SK-N-SH treated with all-trans-retinoic acid at 6 μM for 48 hours (cell line): ENCODE results near the gene KCTD2.

Experiments used
- ARNTL ChIP-seq: fragments of 450-650 bp; formaldehyde crosslinking; IDR thresholded peaks from 2 replicates; pipeline ENCODE4 v1.5.0; 2020; ENCODE audit warnings: low read depth, mild to moderate bottlenecking, moderate library complexity, borderline replicate concordance
- BACH2 ChIP-seq: fragments of 250-450 bp; sonication (Bioruptor Pico); IDR thresholded peaks from 2 replicates; pipeline ENCODE4 v1.9.0; 2021; ENCODE audit warnings: mild to moderate bottlenecking, borderline replicate concordance
- GLIS3 ChIP-seq: fragments of 250-450 bp; sonication (Bioruptor Pico); IDR thresholded peaks from 2 replicates; pipeline ENCODE4 v1.5.0; 2020; ENCODE audit warnings: mild to moderate bottlenecking, moderate library complexity
- RARB ChIP-seq: fragments of 250-450 bp; sonication (Bioruptor Pico); IDR thresholded peaks from 2 replicates; pipeline ENCODE4 v1.8.0; 2021; ENCODE audit warnings: mild to moderate bottlenecking, moderate library complexity
- SNAI2 ChIP-seq: fragments of 250-450 bp; sonication (Bioruptor Pico); IDR thresholded peaks from 2 replicates; pipeline ENCODE4 v1.5.0; 2020; ENCODE audit warnings: mild to moderate bottlenecking, moderate library complexity
- ZC3H10 ChIP-seq: fragments of 250-450 bp; sonication (Bioruptor Pico); IDR thresholded peaks from 2 replicates; pipeline ENCODE4 v1.5.1; 2021; ENCODE audit warnings: mild to moderate bottlenecking, moderate library complexity
- ZFP3 ChIP-seq: fragments of 250-450 bp; sonication (Bioruptor Pico); IDR thresholded peaks from 2 replicates; pipeline ENCODE4 v1.5.0; 2020; ENCODE audit warnings: mild to moderate bottlenecking, moderate library complexity
- ZNF565 ChIP-seq: fragments of 450-650 bp; formaldehyde crosslinking; conservative IDR thresholded peaks from 2 replicates; pipeline ENCODE4 v1.5.0; 2020; ENCODE audit warnings: low read depth, mild to moderate bottlenecking, moderate library complexity
- ZNF70 ChIP-seq: fragments of 450-650 bp; formaldehyde crosslinking; IDR thresholded peaks from 2 replicates; pipeline ENCODE4 v1.5.0; 2020; ENCODE audit warnings: mild to moderate bottlenecking, moderate library complexity
- ZNF8 ChIP-seq: fragments of 450-650 bp; formaldehyde crosslinking; IDR thresholded peaks from 2 replicates; pipeline ENCODE4 v1.5.0; 2020; ENCODE audit warnings: mild to moderate bottlenecking, moderate library complexity
- TF ChIP-seq, protein P1 (sequence below): fragments of 250-450 bp; sonication (Bioruptor Pico); IDR thresholded peaks from 2 replicates; pipeline ENCODE4 v1.5.1; 2020; ENCODE audit warnings: low read depth, mild to moderate bottlenecking, moderate library complexity
- TF ChIP-seq, protein P2 (sequence below): fragments of 250-450 bp; sonication (Bioruptor Pico); IDR thresholded peaks from 2 replicates; pipeline ENCODE4 v1.5.0; 2020; ENCODE audit warnings: mild to moderate bottlenecking, moderate library complexity

DNA sequence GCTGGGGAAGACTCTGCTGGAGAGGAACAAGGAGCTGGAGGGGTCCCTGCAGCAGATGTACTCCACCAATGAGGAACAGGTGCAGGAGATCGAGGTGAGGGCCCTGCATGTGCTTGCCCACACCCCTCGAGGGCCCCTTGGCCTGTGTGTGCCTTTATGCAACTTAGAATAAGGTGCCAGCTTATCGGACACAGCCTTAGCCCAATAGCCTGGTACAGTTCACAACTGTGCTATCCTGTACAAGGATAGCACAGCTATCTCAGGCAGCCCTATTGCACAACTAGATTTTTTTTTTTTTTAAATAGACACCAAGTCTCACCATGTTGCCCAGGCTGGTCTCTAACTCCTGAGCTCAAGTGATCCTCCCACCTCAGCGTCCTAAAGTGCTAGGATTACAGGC lies 47.5 kb upstream of the KCTD2 start:
- TF ChIP-seq ZC3H10 (CRISPR knock-in tag) (no peak), ZNF565 (CRISPR knock-in tag) (no peak), ARNTL (CRISPR knock-in tag) (no peak), ZFP3 (CRISPR knock-in tag) (no peak), ZNF70 (CRISPR knock-in tag) (no peak), BACH2 (CRISPR knock-in tag) (no peak), ZNF8 (CRISPR knock-in tag) (no peak), SNAI2 (CRISPR knock-in tag) (no peak), RARB (CRISPR knock-in tag) (no peak), GLIS3 (no peak)
- TF ChIP-seq, protein P1, sequence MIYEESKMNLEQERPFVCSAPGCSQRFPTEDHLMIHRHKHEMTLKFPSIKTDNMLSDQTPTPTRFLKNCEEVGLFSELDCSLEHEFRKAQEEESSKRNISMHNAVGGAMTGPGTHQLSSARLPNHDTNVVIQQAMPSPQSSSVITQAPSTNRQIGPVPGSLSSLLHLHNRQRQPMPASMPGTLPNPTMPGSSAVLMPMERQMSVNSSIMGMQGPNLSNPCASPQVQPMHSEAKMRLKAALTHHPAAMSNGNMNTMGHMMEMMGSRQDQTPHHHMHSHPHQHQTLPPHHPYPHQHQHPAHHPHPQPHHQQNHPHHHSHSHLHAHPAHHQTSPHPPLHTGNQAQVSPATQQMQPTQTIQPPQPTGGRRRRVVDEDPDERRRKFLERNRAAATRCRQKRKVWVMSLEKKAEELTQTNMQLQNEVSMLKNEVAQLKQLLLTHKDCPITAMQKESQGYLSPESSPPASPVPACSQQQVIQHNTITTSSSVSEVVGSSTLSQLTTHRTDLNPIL (CRISPR knock-in tag): no peak
- TF ChIP-seq, protein P2, sequence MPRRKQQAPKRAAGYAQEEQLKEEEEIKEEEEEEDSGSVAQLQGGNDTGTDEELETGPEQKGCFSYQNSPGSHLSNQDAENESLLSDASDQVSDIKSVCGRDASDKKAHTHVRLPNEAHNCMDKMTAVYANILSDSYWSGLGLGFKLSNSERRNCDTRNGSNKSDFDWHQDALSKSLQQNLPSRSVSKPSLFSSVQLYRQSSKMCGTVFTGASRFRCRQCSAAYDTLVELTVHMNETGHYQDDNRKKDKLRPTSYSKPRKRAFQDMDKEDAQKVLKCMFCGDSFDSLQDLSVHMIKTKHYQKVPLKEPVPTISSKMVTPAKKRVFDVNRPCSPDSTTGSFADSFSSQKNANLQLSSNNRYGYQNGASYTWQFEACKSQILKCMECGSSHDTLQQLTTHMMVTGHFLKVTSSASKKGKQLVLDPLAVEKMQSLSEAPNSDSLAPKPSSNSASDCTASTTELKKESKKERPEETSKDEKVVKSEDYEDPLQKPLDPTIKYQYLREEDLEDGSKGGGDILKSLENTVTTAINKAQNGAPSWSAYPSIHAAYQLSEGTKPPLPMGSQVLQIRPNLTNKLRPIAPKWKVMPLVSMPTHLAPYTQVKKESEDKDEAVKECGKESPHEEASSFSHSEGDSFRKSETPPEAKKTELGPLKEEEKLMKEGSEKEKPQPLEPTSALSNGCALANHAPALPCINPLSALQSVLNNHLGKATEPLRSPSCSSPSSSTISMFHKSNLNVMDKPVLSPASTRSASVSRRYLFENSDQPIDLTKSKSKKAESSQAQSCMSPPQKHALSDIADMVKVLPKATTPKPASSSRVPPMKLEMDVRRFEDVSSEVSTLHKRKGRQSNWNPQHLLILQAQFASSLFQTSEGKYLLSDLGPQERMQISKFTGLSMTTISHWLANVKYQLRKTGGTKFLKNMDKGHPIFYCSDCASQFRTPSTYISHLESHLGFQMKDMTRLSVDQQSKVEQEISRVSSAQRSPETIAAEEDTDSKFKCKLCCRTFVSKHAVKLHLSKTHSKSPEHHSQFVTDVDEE (CRISPR knock-in tag): no peak
